Hematopoietic multipotent progenitor cell treated with erythropoietin and hydrocortisone succinate and interleukin-3 and kit ligand, for 6 days (in vitro differentiated cells): ENCODE data around the gene TMEM63A.
A peak's percentile ranks its signal among the peaks of the same experiment; 100 is the strongest.
"Not testable (repeated sequence)": the region's sequence is repeated elsewhere in the genome, so short reads cannot be mapped to it uniquely, and the experiment has no call there.

Experiments
- DNase-seq: peaks from one replicate; pipeline ENCODE4 v3.0.0-alpha.2; 2015

TMEM63A gene

DNA sequence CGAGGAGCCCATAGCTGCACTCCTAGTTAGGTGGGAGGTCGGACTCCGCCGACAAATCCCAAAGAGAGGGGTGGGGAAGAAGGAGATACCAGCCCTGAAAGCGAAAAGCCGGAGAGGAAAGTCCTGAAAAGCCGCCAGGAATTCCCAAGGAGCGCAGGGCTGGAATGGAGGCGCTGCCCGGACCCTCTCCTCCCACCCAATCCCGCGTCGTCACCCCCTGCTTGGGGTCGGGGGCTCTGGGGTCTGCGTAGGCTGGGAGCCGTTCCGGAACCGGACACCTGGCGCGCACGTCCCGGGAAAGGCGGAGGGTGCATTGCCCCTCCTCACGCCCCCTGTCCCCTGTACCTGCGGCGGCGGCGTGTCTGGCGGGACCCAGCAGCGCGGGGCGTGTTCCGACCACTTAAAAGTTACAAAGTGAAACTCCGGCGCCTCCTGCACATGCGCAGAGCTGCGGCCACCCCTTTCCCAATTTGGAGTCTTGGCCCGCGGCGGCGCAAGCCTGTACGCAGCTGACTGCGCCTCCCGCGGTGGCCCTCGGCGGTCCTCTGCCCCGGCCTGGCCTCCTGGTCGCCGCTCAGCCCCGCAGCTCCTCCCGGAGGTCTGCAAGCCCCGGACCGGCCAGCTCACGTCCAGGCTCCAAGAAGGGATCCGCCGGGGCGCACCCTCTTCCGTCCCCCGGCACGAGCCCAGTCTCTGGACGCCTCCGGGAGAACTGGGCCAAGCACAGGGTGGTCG is at the start of gene TMEM63A:
Gene TMEM63A (minus strand): TSS at position 422 of the 735 bp plus-strand sequence. CDS start 4,800 bp downstream, outside the sequence.
- DNase-seq, result peak; percentile 92

DNA sequence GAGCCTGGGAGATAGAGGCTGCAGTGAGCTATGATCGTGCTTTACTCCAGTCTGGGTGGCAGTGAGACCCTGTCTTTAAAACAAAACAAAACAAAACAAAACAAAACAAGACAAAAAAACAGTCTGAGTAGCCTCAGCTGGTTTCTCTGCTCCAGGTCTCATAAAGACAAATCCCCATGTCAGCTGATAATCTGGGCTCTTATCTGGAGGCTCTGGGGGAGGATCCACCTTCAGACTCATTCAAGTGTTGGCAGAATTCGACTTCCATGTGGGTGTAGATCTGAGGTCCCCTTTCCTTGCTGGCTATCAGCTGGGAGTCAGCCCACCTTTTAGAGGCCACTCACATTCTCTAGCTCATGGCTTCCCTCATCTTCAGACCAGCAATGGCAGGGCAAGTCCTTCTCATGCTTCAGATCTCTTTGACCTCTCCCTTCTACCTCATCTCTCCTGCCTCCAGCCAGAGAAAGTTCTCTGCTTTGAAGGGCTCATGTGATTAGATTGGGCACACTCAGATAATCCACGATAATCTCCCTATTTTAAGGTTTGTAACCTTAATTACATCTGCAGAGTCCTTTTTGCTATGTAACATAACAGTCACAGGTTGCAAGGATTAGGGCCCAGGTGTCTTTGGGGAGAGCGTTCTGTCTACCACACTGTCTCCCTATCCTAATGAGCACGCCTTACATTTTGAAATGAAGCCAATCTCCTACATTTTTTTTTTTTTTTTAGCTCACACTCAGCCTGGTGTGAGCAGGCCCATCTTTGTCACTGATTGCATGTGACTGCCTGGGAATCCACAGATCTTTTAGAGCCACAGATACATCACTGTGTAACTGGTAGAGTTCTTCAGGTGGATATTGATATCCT is 49.3 kb upstream of the TMEM63A start:
- peak; percentile 80 for DNase-seq

DNA sequence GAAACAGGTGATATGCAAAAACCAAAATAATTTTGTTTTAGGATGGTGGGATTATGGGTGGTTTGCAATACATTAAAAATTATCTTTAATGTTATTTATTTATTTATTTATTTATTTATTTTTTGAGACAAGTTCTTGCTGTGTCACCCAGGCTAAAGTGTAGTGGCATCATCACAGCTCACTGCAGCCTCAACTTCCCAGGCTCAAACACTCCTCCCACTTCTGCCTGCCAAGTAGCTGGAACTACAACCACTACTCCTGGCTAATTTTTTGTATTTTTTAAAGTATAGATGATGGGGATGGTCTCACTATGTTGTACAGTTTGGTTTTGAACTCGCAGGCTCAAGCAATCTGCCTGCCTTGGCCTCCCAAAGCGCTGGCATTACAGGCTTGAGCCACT is 48.4 kb upstream of the TMEM63A start:
- DNase-seq, result no peak

DNA sequence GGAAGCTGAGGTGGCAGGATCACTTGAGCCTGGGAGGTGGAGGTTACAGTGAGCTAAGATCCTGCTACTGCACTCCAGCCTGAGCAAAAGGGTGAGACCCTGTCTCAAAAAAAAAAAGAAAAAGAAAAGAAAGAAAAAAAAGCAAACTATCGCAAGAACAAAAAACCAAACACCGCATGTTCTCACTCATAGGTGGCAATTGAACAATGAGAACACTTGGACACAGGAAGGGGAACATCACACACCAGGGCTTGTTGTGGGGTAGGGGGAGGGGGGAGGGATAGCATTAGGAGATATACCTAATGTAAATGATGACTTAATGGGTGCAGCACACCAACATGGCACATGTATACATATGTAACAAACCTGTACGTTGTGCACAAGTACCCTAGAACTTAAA is 47.3 kb upstream of the TMEM63A start:
- DNase-seq, result not testable (repeated sequence)

DNA sequence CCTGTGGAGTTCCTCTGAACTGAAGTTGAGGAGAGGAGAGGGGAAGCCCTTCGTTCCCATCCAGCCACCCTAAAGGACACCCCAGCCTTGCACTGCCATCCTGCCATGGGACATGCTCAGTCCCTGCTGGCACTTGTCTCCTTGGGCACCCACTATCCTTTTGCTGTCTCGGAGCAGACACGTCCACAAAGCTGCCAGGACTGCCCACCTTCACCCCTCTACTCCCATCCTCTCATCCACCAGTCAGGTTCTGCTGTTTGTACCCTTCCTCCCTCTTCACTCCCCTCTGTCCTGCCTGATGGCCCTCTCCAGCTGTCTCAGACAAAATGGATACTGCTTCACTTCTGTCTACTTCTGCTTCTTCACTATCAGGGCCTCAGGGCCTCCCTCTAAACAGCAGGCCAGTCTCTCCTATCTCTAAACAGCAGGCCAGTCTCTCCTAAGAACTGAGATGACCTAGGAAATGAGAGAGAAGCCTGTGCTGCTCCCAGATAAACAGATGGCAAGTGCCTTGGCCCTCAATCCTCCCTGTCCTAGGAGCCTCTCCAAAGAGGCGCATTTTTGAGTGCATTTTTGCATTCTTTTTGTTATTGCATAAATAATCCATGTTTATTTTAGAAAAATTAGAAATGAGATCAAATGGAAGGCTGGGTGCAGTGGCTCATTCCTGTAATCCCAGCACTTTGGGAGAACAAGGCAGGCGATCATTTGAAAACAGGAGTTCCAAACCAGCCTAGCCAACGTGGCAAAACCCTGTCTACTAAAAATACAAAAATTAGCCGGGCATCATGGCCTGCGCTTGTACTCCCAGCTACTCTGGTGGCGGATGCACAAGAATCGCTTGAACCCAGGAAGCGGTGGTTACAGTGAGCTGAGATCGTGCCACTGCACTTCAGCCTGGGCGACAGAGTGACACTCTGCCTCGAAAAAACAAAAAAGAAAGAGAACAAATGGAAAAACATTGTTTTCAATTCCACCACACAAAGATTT is 46.3 kb upstream of the TMEM63A start:
- peak; percentile 99 for DNase-seq

DNA sequence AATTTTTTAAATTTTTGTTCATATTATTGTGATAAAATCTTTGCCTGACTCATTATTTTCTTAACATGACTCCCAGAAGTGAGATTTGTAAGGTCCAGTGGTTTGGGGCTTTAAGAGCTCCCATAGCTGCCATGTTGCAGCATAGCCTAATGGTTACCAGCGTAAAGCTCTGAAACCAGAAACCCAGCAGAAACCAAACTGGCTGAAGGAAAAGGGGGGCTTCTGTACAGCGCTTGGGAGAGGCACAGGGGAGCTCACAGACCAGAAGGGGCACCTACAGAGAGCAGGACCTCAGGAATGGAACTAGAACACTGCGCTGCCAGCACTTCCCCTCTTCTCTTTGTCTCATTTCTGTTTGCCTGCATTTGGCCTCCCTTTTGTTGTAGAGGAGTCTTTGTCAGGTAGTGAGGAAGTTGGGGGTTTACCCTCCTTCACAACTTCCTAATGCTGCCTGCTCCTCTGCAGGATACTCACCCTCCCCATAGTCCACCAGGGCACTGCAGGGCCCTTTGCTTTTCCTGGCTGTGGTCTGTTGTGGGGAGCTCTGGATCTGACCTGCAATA is 44.5 kb upstream of the TMEM63A start:
- peak; percentile 56 for DNase-seq

DNA sequence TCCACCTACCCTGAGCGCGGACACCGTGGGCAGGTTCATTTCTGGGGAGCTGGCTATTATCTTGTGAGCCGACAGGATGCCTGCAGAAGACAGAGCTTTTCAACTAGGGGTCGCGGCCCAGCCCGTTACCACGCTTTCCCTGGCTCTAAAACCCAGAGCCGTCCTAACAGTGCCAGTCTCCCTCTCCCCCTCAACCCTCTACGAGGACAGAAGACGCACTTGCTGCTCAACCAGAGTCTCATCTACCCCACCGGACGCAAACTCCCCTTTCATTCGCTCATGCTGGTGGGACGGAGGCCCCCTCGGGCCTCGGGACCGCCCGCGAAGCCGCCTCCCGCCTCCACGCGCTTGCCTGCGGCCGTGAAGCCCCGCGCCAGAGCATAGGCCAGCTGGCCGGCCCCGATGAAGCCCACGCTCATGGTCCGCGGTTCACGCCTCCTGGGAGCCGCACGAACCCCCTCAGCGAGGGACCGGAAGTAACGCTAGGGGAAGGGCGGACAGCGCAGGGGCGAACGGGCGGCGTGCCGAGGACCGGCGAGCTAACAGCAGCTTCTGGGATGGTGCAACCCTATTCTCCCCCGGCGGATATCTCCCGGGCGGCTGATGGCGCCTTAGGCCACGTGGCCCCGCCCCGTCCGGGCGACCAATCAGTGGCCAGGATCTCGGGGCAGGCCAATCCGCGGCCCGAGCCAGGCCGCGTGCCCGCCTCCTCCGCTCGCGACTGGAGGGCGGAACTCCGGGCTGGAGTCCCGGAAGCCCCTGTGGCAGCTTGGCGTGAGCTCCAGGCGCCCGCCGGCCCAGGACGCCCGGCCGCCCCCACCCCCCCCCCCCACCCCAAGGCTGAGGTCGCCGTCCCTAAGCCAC is 41.7 kb upstream of the TMEM63A start, which contains the start of gene PYCR2:
Gene PYCR2 (minus strand): TSS at position 559 of the 864 bp plus-strand sequence. CDS start 140 bp downstream, at position 419.
- DNase-seq, result peak; percentile 97

DNA sequence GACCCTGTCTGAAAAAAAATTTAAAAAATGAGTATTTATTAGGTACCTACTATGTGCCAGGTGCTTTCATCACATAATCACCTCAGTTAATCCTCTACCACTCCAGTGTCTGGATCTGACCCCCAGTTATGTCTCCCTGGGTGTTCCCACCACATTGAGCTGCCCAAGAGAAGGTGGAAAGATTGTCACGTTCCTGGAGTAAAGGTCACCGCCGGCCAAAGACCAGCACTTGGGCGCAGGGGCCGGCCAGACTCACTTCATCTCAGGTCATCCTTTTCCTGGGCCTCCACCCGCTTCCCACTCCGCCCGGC is 41.2 kb upstream of the TMEM63A start:
- DNase-seq, result no peak

DNA sequence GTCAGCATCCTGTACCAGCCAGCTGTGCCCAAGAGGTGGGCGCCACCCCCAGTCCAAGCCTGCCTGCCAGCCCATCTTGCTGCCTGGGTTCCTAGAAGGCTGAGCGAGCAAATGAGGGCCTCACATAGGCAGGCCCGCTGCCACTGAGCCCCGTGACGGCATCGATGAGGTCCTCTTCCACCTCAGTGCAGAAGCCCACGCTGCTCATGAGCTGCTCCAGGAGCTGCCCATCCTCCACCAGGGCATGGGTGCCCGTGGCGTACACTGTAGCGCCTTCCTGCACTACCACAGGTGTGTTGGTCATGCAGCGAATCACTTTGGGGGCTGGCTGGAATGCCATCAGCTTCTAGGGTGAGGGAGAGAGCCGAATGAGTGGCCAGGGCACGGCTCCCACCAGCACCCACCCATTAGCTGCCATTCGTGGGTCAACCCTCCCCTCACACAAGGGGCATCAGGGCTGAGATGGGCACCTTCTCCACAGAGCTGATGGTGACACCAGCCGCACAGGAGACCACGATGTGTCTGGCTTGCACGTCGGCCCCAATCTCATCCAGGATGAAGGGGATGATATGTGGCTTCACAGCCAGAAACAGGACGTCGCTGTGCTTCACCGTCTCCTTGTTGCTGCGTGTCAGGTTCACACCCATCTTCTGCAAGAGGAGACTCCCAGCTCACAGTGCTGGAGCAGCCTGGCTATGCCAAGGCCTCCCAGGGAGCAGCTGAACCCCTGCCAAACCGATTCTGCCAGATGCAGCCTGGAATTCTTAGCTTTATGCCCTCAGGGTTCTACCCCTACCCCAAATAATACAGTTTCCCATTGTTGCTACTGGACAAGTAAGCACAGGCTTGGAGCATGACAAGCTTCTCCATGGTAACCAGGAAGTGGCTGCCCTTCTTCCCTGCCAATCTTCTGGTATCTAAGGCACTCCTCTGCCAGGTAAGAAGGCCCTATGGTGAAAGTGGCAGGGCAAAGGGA is 39.8 kb upstream of the TMEM63A start:
- no peak for DNase-seq

DNA sequence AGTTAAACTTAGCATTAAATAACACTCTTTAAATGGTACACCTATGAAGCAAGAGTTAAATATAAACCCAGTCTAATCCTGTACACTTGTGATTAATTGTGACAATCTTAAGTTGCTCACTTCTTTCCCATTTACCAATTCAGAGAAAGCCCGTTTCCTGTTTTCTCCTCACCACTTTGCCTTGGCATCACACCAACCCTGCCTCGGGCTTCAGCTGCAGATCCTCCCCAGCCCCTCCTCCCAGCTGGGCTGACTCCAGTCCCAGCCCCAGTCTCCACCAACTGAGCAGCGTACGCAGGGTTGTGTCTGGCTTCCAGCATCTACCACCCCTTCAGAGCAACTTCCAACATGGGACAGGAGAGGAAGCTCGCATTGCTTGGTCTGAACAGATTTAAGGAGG is 37.7 kb upstream of the TMEM63A start:
- DNase-seq, result peak; percentile 85

DNA sequence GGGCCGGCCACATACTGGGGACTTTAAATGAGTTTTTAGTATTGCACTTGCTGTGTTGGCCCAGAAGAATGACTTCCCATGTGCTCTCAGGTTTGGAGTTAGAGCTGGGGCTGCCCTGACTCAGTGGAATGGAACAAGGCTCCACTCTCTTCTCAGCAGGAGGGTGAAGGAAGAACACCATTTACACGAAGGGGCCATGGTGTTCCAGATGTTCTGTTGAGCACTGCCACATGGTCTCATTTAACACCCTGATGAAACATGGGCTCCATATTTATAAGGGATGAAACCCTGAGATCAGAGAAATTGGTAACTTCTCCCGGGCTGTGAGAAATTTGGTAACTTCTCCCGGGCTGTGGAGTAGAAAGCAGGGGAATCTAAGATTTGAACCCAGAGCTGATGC is 36.1 kb upstream of the TMEM63A start:
- no peak for DNase-seq

DNA sequence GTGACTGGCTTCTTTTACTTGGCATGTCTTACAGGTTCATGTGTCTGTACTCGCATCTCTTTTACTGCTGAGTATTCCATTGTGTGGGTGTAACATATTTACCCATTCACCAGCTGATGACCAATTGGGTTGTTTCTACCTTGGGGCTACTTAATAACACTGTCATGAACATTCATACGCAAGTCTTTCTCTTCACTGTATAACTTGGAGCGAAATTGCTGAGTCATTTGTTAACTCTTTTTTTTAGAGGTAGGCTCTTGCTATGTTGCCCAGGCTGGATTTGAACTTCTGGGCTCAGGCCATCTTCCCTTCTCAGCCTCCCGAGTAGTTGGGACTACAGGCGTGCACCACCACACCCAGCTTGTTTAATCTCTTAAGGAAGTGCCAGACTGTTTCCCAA is 35.4 kb upstream of the TMEM63A start:
- DNase-seq, result no peak

DNA sequence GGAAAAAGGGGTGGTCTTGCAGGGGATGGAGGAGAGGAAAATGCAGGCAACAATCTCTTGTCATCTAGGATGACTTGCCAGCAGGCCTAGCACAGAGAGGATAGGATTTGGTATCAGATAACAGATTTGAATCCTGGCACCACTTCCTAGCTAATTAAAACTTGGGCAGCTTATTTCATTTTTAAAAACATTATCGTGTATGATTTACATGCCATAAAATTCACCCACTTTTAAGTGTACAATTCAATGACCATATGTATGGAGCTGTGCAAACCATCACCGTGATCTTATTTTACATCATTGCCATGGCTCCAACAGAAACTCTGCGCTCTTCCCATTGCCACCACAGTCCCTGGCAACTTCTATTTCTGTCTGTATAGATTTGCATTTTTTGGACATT is 34.9 kb upstream of the TMEM63A start:
- no peak for DNase-seq

DNA sequence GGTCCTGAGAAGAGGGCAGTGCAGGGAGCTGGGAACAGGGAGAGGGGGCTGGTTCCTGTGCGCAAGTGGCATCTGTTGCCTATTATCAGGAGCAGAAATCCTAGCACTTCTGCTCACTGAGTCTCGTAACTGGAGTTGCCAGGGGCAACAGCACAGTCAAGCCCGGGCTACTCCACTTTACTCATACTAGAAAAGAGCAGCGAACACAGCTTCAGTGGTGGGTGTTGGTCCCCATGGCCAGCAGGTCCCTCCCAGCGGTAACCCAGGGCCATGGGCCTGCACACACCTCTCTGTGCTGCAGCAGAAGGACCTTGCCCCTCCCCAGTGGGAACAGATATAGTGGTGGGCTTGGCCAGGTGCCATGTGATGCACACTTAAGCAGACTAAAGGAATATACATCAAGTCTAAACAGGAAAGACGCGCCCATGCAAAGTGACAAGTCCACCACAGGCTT is 33.4 kb upstream of the TMEM63A start:
- no peak for DNase-seq

DNA sequence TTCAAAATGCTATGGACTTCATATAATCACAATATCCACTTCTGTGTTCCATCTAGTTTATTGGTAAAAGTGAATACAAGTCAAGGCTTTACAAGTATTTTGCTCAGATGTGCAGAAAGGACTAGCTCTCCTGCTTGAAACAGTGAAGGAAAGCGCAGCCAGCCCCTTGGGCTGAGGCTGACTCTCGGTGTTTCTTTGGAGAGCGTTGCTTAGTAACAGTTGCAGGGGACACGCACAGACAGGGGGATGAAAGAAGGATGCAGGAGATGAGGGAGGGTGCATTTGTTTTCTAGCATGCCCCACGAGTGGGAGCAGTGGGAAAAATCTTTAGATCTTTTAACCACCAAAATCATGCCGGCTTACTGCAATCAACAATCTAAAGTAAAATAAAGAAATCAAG is 32.8 kb upstream of the TMEM63A start:
- no peak for DNase-seq

DNA sequence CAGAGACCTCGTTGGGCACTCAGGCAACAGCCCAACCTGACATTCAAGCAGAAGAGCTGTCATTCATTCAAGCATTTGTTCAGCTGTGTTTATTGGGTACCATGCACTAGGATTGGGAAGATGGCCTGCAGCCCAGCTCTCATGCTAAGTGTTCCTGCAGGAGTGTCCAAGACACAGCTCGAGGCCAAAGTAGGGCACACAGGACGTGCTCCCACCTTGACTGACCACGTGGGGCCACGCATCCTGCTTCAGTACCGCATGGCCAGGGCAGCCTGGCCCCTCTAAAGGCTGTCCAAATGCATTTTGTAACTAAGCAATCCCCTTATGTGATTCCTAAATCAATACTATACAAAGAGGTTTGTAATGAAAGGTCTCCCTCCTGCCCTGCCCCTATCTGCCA is 32.2 kb upstream of the TMEM63A start:
- no peak for DNase-seq

DNA sequence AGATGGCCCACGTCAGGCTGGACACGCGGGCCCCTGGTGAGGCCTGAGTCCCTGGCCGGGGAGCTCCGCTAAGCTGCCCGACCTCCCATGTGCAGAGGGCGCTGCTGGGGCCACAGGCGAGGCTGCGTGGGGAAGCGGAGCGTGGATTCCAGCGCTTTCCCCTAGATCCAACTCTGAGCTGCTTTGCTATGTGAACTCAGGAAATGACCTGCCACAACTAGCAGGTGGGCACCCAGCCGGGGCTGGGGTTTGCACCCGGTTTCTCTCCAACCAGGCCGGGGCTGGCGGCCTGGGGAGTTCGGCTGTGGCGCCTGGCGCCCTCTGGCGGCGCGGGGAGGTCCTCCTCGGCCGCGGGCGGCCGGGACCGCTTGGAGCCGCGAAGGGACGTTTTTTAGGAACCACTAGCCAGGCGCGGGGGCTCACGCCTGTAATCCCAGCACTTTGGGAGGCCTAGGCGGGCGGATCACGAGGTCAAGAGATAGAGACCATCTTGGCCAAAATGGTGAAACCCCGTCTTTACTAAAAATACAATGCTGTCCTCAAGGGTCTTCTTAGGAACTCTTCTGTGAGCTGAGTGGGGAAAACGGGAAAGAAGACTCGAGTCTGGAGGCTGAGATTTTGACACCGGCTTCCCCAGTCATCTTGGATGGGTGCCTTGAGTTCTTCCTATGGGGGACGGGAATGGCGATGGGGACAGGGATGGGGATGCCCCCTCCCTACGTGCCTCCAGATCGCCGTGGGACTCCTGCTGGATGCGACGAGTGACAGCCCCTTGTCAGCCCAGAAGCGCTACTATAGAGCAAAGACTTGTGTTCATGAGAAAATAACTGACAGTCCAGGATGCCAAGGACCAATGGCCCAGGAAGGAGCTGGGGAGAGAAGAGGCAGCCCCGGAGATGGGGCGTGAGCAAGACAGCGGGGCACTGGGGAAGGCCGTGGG is 29.3 kb upstream of the TMEM63A start:
- peak; percentile 73 for DNase-seq

DNA sequence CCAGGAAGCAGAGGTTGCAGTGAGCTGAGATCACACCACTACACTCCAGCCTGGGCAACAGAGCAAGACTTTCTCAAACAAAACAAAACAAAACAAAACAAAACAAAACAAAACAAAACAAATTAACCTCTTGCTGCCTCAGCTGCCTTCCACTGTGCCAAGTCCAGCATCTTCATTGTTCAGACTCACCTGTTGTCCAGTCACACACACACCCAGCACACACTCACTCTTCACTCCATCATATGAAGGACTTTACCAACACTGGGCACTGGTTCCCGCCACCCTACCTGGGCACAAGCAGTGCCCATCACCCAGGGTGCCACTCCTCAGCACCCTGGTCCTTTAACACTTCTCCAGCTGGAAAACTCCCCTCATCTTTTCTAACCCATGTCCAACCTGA is 27.3 kb upstream of the TMEM63A start:
- no peak for DNase-seq

DNA sequence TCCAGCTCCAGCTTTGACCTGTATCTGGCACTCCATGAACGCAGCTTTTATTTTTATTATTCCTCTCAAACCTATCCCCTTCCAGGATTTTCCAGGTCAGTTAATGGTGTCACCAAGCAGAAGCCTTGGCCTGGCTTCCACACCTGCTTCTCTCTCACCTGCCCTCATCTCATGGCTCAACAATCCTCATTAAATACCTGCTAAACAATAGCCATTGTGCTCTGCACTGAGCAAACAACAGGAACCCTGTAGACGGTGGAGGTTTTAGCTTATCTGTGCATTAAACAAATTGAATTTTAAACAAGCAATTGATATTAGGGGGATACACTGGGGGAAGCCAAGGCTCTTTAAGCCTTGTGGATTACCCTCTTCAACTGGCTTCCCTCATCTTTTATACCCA is 26.6 kb upstream of the TMEM63A start:
- DNase-seq, result no peak
